Posterior vena cava (tissue), 2 donors: ENCODE results near the gene BLOC1S6. TPM values are rescaled to one million over a fixed set of nuclear protein-coding genes. Genes with fewer than 3 reads are reported as not detected.
"Not testable (repeated sequence)": the region's sequence is repeated elsewhere in the genome, so short reads cannot be mapped to it uniquely, and the experiment has no call there.

Experiments
- DNase-seq: peaks from one replicate; pipeline ENCODE4 v3.0.0-alpha.2; 2020; ENCODE audit warnings: low spot score
- intact Hi-C, 2 donors: fragments of 100-400 bp; cut with DNase I; formaldehyde crosslinking; loops; one replicate each; pipeline versions ENCODE4 v1.14.1 to v1.14.2; 2022 to 2023
- total RNA-seq, 2 donors: library from RNA; stranded (reverse); fragmentation: NEBNext Ultra II Directional; extraction: Animal tissue kit (Norgen Biotek cat#: 25700); gene quantifications; one replicate each; pipeline ENCODE4 v1.2.1, GENCODE V29; 2021
- donor health status: DM: yes; HTN: yes; CAD: no.
- donor health status: DM: yes; HTN: yes; CAD: no.

The BLOC1S6 gene
- total RNA-seq, 2 donors from 2014 or later, result 42.8 to 46.9 TPM

GRCh38 chr15:45635191-45635638 is 48.0 kb downstream of the BLOC1S6 start:
- intact Hi-C loops, result no loop called here
- DNase-seq, result peak; percentile 91

- intact Hi-C loops, result no loop called here
- DNase-seq, result no peak
Observed at GRCh38 chr15:45635763-45636292, 48.6 kb downstream of the BLOC1S6 start.

DNA sequence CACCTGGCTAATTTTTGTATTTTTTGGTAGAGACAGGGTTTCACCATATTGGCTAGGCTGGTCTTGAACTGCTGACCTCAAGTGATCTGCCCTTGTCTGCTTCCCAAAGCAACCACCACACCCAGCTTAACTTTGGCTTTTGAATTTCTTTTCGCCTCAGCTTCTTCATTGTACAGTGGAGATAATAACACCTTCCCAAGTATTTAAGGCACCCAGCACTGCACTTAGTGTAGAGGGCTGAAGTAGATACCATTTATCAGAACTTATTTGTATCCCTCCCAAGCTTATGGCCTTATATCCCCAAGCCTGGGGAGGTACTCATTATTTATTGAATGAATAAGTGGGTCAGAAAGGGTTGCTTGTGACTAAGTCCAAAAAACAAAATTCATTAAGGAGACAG is 50.0 kb downstream of the BLOC1S6 start:
- no peak for DNase-seq
- intact Hi-C loops, result no loop called here

DNA sequence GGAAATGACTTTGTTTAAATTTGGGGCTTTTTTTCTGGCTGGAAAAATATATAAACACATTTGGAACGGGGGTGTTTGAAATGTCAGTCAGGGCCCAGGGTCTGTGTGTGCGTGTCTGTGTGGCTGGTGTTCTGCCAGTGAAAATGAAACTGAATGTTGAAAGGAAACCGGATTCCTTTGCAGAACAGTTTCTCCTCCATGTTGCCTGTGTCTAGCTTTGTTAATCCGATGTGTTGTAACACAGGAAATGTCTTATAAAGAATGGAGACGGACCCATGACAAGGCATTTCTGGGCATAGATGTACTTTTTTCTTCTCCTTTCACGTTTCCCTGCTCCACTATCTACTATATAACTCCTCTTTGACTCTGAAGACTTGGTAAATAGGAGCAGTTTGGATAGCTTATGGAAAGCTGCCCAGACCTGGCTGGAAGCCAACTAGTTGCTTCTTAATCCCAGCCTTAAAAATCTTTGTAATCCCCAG is 50.4 kb downstream of the BLOC1S6 start:
- no peak for DNase-seq
- intact Hi-C loops, result no loop called here

DNA sequence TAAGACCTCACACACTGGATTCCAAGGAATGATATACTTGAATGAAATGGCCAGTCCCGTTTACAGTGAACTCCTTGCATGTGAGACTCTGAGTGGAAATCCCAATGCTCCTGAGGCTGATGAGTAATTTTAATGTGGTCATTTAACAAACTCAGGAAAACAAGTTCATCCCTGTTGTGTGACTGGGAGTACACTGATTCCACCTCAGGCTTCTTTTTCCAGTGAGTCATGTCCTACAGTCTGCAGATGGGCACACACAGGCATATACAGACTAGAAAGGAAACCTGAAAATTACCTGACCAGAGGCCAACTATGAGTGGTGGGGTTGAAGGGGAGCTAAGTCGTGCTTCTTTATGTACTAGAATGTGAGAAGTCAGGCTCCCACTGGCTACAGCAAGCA is 53.4 kb downstream of the BLOC1S6 start:
- no peak for DNase-seq
- intact Hi-C loops, result no loop called here

DNA sequence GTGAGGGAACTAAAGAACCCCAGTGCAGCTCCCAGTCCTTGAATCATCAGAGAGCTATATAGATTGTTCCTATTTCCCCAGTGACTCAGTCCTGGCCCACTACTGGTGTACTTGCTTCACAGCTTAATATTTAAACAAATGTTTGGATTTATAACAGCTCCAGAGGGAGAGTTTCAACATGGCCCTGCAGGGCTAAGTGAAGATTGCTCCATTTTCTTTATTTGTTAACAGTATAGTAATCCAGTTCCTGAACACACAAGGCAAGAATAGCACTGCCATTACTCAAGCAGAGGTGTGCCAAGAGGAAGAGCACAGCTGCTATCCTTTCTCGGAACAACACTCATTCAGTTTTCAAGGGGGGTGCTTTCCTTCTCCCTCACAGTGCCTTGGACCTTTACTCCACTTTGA is 54.2 kb downstream of the BLOC1S6 start:
- no peak for DNase-seq
- intact Hi-C loops, result no loop called here

GRCh38 chr15:45641999-45642932 is 55.1 kb downstream of the BLOC1S6 start:
- peak; percentile 85 for DNase-seq
- intact Hi-C loops, result no loop called here

GRCh38 chr15:45644437-45644836 is 57.3 kb downstream of the BLOC1S6 start:
- intact Hi-C loops, result no loop called here
- no peak for DNase-seq

GRCh38 chr15:45645026-45645980 is 58.1 kb downstream of the BLOC1S6 start:
- intact Hi-C loops, result no loop called here

DNA sequence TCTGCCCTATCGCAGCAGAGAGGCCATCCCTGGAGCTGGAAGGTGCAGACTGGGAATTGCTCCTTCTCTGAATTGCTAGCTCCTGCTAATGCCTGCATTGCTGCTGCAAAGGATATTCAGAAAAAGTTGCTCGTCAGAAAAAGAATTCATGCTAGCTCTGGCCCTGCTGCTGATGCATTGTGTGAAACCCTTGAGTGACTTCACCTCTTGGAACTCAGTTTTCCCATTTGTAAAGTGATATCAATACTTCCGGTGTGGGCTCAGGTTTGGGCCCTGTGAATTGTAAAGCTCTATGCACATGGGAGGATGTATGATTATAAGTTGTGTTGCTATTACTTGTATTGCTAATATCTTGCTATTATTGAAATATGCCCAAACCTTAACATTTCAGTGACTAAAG is 59.0 kb downstream of the BLOC1S6 start:
- intact Hi-C loops, result no loop called here
- no peak for DNase-seq

More at GRCh38 chr15:45645026-45645980, 58.1 kb downstream of the BLOC1S6 start:
- DNase-seq, result no peak

GRCh38 chr15:45647828-45648227 is 60.6 kb downstream of the BLOC1S6 start:
- intact Hi-C loops, result no loop called here
- no peak for DNase-seq

- no peak for DNase-seq
- intact Hi-C loops, result no loop called here
Observed at GRCh38 chr15:45648521-45649200, 61.5 kb downstream of the BLOC1S6 start.

- intact Hi-C loops, result not testable (repeated sequence)
Observed at GRCh38 chr15:45650007-45650406, 62.8 kb downstream of the BLOC1S6 start.

GRCh38 chr15:45650889-45651525 is 63.8 kb downstream of the BLOC1S6 start:
- no peak for DNase-seq
- intact Hi-C loops, result no loop called here

More at GRCh38 chr15:45650007-45650406, 62.8 kb downstream of the BLOC1S6 start:
- DNase-seq, result not testable (repeated sequence)

DNA sequence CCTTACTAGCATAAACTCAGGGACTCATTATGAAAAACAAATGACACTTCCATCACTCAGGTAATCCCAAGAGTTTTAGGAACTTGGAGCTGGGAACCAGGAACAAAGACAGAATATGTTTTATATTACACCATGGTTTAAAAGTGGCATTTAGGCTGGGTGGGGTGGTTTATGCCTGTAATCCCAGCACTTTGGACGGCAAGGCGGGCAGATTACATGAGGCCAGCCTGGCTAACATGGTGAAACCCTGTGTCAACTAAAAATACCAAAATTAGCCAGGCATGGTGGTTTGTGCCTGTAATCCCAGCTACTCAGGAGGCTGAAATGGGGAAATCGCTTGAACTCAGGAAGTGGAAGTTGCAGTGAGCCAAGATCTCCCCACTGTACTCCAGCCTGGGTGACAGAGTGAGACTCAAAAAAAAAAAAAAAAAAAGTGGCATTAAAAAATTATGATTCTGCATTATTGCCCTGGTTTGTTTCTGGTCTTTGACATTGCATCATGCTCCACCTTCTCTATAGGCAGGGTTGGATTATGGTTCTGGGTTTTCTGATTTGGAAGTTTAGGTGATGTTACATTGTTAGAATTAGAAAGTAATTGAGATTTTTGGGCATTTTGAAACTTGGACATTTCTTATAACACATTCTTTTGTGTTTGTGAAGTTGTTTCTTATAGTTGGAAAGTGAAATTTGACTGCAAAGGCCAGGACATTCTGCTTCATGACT is 66.7 kb downstream of the BLOC1S6 start:
- no peak for DNase-seq
- intact Hi-C loops, result no loop called here

GRCh38 chr15:45654749-45655148 is 67.6 kb downstream of the BLOC1S6 start:
- no peak for DNase-seq
- intact Hi-C loops, result no loop called here

DNA sequence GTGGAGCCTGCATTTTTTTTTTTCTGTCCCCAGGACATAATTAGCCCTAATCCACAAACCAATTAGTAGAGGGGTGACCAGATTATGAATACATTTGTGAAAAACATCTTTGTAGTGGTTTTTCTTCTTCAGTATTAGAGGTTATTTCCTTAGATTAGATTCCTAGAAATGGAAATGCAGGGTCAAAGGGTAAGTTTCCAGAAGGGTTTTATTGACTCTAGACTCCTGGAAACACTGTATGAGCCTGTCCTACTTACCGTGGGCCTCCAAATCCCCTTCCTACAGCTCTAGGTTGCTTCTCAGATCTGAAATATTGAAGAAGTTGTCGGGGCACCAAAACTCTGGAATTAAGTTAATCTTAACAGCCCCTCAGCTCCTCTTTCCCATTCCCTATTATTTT is 70.1 kb downstream of the BLOC1S6 start:
- intact Hi-C loops, result no loop called here
- no peak for DNase-seq
